Jurkat, Clone E6-1 (cell line): ENCODE results near the gene IAH1. TPM values are rescaled to one million over a fixed set of nuclear protein-coding genes. Genes with fewer than 3 reads are reported as not detected.

Source experiments
- DNase-seq: peaks from one replicate; pipeline ENCODE4 v3.0.0-alpha.2; 2011; ENCODE audit warnings: low read depth, low spot score
- H3K4me3 ChIP-seq: 2 replicates; pipeline ENCODE4 v1.5.1; 2011; ENCODE audit warnings: mild to moderate bottlenecking, low read length, control low read depth, moderate library complexity
- polyA plus RNA-seq: library from polyadenylated mRNA; unstranded; fragments of >200 nt; gene quantifications from one replicate; pipeline ENCODE4 v1.2.1, GENCODE V29; 2012; ENCODE audit warnings: missing spikeins; ENCODE audit not compliant: insufficient read length, insufficient read depth

IAH1 gene, protein sequence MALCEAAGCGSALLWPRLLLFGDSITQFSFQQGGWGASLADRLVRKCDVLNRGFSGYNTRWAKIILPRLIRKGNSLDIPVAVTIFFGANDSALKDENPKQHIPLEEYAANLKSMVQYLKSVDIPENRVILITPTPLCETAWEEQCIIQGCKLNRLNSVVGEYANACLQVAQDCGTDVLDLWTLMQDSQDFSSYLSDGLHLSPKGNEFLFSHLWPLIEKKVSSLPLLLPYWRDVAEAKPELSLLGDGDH
- 82.4 TPM for polyA plus RNA-seq

DNA sequence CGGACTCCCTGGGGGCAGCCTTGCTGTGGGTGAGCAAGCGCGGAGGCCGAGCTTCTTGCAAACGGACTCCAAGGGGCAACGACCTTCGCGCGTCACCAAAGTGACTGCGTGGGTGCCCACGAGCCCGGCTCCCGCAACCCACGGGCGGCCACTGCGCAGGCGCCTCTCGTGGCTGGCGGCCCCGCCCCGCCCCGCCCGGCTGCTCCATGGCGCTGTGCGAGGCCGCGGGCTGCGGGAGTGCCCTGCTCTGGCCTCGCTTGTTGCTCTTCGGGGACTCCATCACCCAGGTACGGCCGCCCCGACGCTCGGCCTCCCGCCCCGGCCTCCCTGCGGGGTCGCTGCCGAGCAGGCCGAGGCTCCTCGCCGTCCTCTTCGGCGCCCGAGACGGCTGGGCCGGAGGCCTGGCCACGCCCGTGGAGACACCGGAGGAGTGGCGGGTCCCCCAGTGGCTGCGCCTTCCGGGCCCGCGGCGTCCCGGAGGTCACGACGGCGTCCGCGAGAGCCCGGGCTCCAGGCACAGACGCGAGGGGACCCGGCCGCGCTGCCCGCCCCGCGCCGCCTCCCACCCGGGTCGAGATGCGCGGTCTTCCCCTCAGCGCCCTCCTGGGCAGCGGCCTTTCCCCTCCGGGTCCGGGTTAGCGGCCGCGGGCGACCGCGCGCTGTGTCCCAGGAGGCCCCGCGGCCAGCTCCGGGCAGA lies at the start of gene IAH1:
IAH1 (plus strand) TSS at position 191 of the 697 bp plus-strand sequence; CDS start at position 207, 16 bp downstream.
- DNase-seq: no peak
- peak within 1 kb of the TSS; percentile 79 for H3K4me3 ChIP-seq

- no peak overlapping the region for H3K4me3 ChIP-seq
- no peak for DNase-seq
These were observed 45.3 kb upstream of the IAH1 start for GRCh38 chr2:9428965-9429577.

DNA sequence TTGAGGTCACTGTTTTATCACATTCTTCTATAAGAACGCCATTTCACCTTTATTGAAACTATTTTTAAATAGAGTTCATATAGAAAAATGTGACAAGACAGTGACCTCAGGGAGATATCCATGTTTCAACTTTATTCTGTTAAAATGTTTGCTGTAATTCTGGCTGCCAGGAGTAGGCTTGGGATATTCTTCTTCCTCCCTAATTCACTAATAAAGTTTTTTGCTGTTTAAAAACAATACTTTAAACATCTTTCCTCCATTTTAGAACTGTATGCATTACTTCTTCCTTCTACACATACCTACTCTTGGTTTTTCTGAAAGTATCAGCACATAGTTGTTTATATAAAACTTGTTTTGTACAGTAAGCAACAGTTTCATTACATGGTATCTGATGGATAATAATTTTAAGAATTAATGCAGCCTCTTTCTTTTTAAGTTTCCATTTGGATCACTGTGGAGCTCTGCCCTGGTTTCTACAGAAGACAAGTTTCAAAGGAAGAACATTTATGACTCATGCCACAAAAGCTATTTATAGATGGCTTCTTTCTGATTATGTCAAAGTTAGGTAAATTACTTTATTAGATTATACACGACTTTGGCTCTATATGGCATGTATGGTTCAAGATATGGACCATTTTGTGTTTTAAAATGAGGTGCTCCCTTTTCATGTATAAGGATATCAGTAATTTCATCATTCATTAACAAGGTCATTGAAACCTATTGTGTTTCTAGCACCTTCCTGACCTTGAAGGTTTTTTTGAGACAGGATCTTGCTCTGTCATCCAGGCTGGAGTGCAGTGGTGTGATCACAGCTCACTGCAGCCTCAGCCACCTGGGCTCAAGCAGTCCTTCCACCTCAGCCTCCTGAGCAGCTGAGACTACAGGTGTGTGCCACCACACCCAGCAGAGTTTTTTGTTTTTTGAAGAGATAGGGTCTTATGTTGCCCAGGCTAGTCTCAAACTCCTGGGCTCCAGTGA lies 43.7 kb upstream of the IAH1 start:
- no peak for DNase-seq
- no peak overlapping the region for H3K4me3 ChIP-seq

DNA sequence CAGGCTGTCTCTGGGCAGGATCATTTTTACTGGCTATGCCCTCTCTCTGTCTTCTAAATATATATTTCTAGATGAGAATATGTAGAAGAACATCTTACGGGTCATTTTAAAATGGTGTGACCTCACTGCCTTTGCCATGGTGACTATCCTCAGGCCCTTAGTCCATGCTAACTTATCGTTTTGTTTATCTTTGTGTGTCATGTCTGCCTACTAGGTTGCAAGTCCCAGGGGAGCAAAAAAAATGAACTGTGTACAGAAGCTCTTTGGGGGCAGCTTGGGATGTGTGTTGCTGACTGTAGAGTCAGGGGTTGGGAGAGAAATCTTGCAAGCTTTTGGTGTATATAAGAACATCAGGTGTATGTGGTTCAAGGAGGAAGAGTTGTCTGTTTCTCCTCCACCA lies 39.9 kb upstream of the IAH1 start:
- no peak overlapping the region for H3K4me3 ChIP-seq
- DNase-seq: no peak

DNA sequence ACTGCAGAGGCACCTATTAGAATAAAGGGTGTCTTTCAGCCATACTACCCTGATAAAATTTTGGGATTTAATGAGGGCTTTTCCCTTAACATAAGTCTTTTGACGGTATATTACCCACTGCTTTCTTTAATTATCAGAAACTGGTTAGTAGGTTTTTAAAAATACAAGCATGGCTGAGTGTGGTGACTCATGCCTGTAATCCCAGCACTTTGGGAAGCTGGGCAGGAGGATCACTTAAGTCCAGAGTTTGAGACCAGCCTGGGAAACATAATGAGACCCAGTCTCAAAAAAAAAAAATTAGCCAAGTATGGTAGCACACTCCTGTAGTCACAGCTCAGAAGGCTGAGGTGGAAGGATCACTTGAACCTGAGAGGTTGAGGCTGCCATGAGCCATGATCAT lies 34.8 kb upstream of the IAH1 start:
- no peak for DNase-seq
- no peak overlapping the region for H3K4me3 ChIP-seq

DNA sequence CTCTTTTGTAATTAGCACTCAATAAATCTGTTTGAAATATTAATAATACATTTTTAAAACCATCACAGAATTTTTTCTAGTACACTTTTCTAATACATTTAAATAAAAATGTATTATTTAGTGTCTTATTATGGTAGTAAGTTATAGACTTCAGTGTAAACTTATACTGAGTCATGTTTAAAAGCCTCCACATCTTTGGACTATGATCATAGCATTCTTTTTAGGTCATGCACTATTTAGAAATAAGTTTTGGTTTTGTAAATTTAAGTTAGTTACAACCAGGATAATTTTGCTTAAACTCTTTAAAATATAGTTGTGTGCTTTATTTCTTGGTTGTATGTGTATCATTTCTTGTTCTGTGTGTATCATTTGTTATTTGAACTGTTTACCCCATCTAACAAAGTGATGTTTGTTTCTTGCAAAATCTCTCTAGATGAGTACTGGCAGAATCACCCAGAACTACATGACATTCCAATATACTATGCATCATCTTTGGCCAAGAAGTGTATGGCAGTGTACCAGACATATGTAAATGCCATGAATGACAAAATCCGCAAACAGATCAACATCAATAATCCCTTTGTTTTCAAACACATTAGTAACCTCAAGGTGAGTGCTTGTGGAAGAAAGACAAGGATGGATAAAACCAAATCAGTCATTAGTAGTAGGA lies 34.2 kb upstream of the IAH1 start:
- H3K4me3 ChIP-seq: no peak overlapping the region
- DNase-seq: no peak

- DNase-seq: no peak
- no peak overlapping the region for H3K4me3 ChIP-seq
These were observed 32.8 kb upstream of the IAH1 start for GRCh38 chr2:9441556-9441955.

- H3K4me3 ChIP-seq: no peak overlapping the region
These were observed 30.8 kb upstream of the IAH1 start for GRCh38 chr2:9443526-9443925.

DNA sequence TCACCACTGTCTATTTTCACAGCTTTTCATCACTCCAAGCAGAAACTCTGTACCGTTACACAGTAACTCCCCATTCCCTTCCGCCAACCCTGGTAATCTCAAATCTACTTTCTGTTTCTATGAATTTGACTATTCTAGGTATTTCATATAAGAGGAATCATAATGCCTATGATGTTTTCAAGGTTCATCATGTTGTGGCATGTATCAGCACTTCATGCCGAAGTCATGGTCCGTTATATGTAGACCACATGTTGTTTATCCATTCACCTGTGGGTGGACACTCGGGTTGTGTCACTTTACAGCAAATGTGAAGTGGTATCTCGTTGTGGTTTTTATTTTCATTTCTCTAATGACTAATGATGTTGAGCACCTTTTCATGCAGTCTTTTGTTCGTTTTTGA lies 29.3 kb upstream of the IAH1 start:
- H3K4me3 ChIP-seq: no peak overlapping the region
- no peak for DNase-seq

More at GRCh38 chr2:9443526-9443925, 30.8 kb upstream of the IAH1 start:
- no peak for DNase-seq

GRCh38 chr2:9451231-9451630 lies 23.1 kb upstream of the IAH1 start:
- no peak for DNase-seq
- no peak overlapping the region for H3K4me3 ChIP-seq

- DNase-seq: no peak
- H3K4me3 ChIP-seq: no peak overlapping the region
These were observed 13.8 kb upstream of the IAH1 start for GRCh38 chr2:9460441-9461017.

DNA sequence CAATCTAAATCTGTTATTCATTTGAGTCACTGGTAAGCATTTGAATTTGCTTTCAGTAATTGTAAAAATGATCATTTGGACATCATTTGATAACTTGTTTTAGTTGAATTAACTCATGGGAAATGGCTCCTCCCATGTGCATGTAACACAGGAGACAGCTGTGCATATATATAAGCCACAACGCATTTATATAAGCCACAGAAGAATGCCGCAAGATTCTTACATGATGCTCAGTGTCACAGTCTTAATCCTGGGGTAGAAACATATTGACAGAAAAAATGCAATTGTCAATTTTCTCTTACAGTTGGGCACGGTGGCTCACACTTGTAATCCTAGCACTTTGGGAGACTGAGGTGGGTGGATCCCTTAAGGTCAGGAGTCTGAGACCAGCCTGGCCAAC lies 13.3 kb upstream of the IAH1 start:
- peak; percentile 45 for DNase-seq
- H3K4me3 ChIP-seq: no peak overlapping the region

DNA sequence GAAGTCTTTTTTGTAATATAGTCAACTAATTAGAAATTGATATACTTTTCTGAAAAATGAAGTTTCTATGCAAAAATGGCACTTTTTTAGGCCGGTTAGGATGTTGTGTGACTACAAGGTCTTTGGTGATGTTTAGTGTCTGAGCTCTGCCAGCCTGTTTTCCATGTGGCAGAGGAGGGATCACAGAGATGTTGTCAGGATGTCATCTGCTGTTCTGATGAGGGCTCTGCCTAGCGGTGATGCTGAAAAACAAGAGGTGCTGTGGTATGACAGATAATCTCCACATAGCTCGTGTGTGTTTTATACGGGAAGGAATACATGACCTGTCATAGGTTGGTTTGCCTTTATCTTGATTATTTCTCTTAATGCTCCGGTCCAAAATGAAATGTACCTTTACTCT lies 12.0 kb upstream of the IAH1 start:
- H3K4me3 ChIP-seq: no peak overlapping the region
- no peak for DNase-seq

DNA sequence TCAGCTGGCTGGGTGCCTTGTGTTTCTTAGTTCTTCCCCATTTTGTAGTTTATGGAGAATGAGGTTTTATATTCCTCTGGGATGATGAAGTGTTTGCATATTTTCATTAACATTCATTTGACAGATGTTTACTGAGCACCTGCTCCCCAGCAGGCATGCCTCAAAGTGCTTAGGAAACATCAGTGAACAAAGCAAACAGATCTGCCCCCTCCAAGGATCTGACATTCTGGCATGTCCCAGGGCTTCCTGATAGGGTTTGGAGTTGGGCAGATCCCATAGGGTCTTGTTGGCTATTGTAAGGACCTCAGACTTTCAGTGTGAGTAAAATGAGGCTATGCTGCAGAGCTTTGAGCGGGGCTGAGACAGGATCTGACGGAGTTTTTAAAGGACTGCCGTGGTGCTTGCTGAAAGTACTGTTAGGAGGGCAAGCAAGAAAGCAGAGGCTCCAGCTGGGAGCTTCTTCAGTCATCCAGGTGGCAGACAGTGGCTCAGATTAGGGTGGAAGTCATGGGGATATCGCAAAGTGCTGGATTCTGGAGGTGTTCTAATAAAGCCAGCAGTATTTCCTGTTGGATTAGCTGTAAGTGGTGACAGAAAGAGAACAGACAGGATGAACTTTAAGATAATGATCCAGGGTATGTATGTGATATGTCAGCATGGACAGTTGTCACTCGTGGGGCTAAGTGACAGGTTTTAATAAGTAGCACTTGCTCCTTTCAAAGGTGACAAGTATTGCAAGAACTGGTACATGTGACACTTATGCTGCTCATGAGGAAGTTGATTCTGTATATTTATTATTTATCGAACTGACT lies 11.3 kb upstream of the IAH1 start:
- H3K4me3 ChIP-seq: no peak overlapping the region
- DNase-seq: no peak

- no peak overlapping the region for H3K4me3 ChIP-seq
- DNase-seq: no peak
These were observed 10.7 kb upstream of the IAH1 start for GRCh38 chr2:9463698-9464034.

GRCh38 chr2:9465170-9465569 lies 9.2 kb upstream of the IAH1 start:
- no peak for DNase-seq
- H3K4me3 ChIP-seq: no peak overlapping the region

DNA sequence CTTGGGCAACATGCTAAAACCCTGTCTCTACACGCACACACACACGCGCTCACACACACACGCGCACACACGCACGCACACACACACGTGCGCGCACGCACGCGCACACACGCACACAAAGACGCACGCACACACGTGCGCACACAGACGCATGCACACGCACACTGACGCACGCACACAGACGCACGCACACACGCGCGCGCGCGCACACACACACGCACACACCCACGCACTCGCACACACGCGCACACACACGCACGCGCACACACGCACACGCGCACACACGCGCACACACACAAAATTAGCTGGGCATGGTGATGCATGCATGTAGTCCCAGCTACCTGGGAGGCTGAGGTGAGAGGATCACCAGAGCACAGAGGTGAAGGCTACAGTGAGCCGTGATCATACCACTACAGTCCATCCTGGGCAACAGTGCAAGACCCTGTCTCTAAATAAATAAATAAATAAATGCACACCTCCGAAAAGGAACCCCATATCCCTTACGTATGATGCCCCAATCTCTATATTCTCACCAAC lies 8.1 kb upstream of the IAH1 start:
- DNase-seq: no peak

GRCh38 chr2:9467687-9468086 lies 6.7 kb upstream of the IAH1 start:
- DNase-seq: no peak
- H3K4me3 ChIP-seq: no peak overlapping the region

More for the DNA sequence above, 8.1 kb upstream of the IAH1 start:
- no peak overlapping the region for H3K4me3 ChIP-seq
